ENCODE results near the gene RBFOX2.

DNA sequence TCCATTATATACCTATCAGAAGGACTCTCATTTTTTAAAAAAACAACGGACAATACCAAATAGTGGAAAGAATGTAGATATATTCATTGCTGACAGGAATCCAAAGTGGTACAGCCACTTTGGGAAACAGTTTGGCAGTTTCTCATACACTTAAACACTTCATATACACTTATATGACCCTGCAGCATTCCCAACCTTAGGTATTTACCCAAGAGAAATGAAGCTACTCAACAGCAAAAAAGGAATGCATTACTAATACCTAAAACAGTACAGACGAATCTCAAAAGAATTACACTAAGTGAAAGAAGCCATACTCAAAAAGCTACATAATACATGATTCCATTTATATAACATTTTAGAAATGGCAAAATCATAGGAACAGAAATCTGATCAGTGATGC lies 51.5 kb downstream of the RBFOX2 start:
- TF ChIP-seq CTCF (IDR thresholded peaks at IDR 0.05) (no peak), RCOR1 (IDR thresholded peaks at IDR 0.05; ENCODE audit: low read depth, low read length) (no peak)
- TF ChIP-seq, protein P1, sequence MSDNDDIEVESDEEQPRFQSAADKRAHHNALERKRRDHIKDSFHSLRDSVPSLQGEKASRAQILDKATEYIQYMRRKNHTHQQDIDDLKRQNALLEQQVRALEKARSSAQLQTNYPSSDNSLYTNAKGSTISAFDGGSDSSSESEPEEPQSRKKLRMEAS (IDR thresholded peaks at IDR 0.05): no peak
